Smooth muscle cell (in vitro differentiated cells): Measurements from ENCODE around the gene ANXA10. TPM values are rescaled to one million over a fixed set of nuclear protein-coding genes. Genes with fewer than 3 reads are reported as not detected.

ENCODE experiments used
- DNase-seq: peaks from one replicate; lab custom pipeline; 2025; ENCODE audit not compliant: unreplicated experiment; lab: John Stamatoyannopoulos, UW
- H2AFZ ChIP-seq: fragments of 200-600 bp; sonication (generic); 2 replicates; pipeline ENCODE4 v1.6.0; 2016; ENCODE audit warnings: antibody characterized with exemption, low read depth, mild to moderate bottlenecking
- H3F3A ChIP-seq: fragments of 200-600 bp; sonication (generic); 2 replicates; pipeline ENCODE4 v1.6.0; 2017; ENCODE audit warnings: antibody characterized with exemption, low read depth
- H3K27ac ChIP-seq: fragments of 200-600 bp; sonication (generic); 2 replicates; pipeline ENCODE4 v1.5.1; 2016; ENCODE audit warnings: low read depth, mild to moderate bottlenecking
- H3K27me3 ChIP-seq: fragments of 200-600 bp; sonication (generic); 2 replicates; pipeline ENCODE4 v1.6.1; 2016; ENCODE audit warnings: low read depth, mild to moderate bottlenecking
- H3K36me3 ChIP-seq: fragments of 200-600 bp; sonication (generic); 2 replicates; pipeline ENCODE4 v1.5.1; 2016; ENCODE audit warnings: low read depth
- H3K4me1 ChIP-seq: fragments of 200-600 bp; sonication (generic); 2 replicates; pipeline ENCODE4 v1.5.1; 2016; ENCODE audit warnings: low read depth
- H3K4me2 ChIP-seq: fragments of 200-600 bp; sonication (generic); 2 replicates; pipeline ENCODE4 v1.6.0; 2016; ENCODE audit warnings: mild to moderate bottlenecking
- H3K4me3 ChIP-seq: fragments of 200-600 bp; sonication (generic); 2 replicates; pipeline ENCODE4 v1.5.1; 2016; ENCODE audit warnings: mild to moderate bottlenecking
- H3K79me2 ChIP-seq: fragments of 200-600 bp; sonication (generic); 2 replicates; pipeline ENCODE4 v1.6.0; 2016; ENCODE audit warnings: low read depth, mild to moderate bottlenecking
- H3K9ac ChIP-seq: fragments of 200-600 bp; sonication (generic); 2 replicates; pipeline ENCODE4 v1.6.0; 2016; ENCODE audit warnings: low read depth
- H3K9me3 ChIP-seq: fragments of 200-600 bp; sonication (generic); replicated peaks from 2 replicates; pipeline ENCODE4 v1.5.1; 2016; ENCODE audit warnings: low read depth
- H4K20me1 ChIP-seq: fragments of 200-600 bp; sonication (generic); 2 replicates; pipeline ENCODE4 v1.6.0; 2016; ENCODE audit warnings: low read depth
- WGBS: methylation state at CpG from one replicate; pipeline ENCODE4 v1.1.7; 2016; ENCODE audit warnings: low lambda C conversion rate; 5-methylcytosine and 5-hydroxymethylcytosine counted together
- polyA plus RNA-seq: library from polyadenylated mRNA; unstranded; fragments of >200 nt; fragmentation: Nextera tagmentation; extraction: Ambion mirVana; gene quantifications from 2 replicates; pipeline ENCODE4 v1.2.1, GENCODE V29; 2016
- total RNA-seq: library from RNA; depleted of rRNA; stranded (reverse); fragments of >200 nt; gene quantifications from 2 replicates; pipeline ENCODE4 v1.2.3, GENCODE V29; 2014
- TF ChIP-seq, protein P1 (sequence below): fragments of 200-600 bp; sonication (generic); IDR thresholded peaks from 2 replicates; pipeline ENCODE4 v1.5.1; 2017; ENCODE audit warnings: borderline replicate concordance, mild to moderate bottlenecking, antibody characterized with exemption; ENCODE audit not compliant: insufficient read depth, poor library complexity, severe bottlenecking

The ANXA10 gene
- total and polyA plus RNA-seq, 2 experiments from 2014 or later, result not detected

DNA sequence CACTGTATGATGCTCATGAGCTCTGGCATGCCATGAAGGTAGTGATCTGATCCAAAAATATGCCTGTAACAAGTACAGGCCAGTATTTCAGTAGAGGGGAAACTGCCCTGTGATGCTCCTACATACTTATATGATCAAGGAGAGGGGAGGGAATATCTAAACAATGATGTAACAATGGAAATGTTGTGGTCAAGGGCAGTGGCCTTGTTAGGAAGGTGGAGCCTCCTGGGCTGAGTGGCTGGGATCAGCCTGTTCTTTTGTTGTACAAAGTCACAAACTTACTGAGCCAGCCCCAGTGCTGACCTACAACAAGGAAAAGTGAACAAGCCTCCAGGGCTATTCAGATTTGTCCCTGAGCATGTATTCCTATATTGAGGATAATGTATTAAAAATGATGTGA lies 70.3 kb downstream of the ANXA10 start:
- H3K27ac ChIP-seq, result no peak overlapping the region
- TF ChIP-seq, protein P1, sequence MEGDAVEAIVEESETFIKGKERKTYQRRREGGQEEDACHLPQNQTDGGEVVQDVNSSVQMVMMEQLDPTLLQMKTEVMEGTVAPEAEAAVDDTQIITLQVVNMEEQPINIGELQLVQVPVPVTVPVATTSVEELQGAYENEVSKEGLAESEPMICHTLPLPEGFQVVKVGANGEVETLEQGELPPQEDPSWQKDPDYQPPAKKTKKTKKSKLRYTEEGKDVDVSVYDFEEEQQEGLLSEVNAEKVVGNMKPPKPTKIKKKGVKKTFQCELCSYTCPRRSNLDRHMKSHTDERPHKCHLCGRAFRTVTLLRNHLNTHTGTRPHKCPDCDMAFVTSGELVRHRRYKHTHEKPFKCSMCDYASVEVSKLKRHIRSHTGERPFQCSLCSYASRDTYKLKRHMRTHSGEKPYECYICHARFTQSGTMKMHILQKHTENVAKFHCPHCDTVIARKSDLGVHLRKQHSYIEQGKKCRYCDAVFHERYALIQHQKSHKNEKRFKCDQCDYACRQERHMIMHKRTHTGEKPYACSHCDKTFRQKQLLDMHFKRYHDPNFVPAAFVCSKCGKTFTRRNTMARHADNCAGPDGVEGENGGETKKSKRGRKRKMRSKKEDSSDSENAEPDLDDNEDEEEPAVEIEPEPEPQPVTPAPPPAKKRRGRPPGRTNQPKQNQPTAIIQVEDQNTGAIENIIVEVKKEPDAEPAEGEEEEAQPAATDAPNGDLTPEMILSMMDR, result no peak
- no peak for DNase-seq

DNA sequence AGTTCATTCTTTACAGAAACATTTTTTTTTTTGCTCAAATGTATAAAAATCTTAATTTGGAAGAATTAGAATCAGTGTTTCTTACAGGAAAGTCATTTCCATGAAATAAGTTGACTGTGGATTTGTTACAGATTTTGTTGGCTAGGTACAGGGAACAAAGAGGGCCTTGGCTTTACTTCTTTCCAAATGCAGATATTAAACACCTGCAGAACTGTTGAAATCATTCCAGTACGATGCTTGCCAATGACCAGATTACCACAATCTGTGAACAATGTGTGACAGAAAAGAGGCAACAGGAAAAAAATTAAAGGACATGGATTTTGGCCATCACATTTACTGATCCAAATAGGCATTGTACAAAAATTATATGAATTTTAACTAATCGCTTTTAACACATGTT lies 70.8 kb downstream of the ANXA10 start:
- Histone ChIP-seq H3F3A (peaks cover 7% of the 10 kb centered on the region), H3K9ac (no peak overlapping the region), H3K4me1 (no peaks in the 10 kb centered on the region), H3K27ac (no peak overlapping the region), H3K4me2 (no peak overlapping the region), H3K4me3 (no peak overlapping the region), H4K20me1 (no peaks in the 10 kb centered on the region), H3K9me3 (no peaks in the 10 kb centered on the region), H3K27me3 (no peaks in the 10 kb centered on the region), H3K79me2 (no peaks in the 10 kb centered on the region), H3K36me3 (no peaks in the 10 kb centered on the region), H2AFZ (no peak overlapping the region)
- no peak for DNase-seq
- WGBS, result 85% methylated on average over 2 of the region's 2 CpGs
- TF ChIP-seq, protein P1, result no peak

More for the DNA sequence above, 70.3 kb downstream of the ANXA10 start:
- no peaks in the 10 kb centered on the region for H3K27me3 ChIP-seq
- H3K4me3 ChIP-seq, result no peak overlapping the region
- no peak overlapping the region for H3K9ac ChIP-seq
- no peaks in the 10 kb centered on the region for H3K4me1 ChIP-seq
- H3K4me2 ChIP-seq, result no peak overlapping the region
- no peaks in the 10 kb centered on the region for H3K79me2 ChIP-seq
- H3F3A ChIP-seq, result peaks cover 3% of the 10 kb centered on the region
- no peaks in the 10 kb centered on the region for H3K9me3 ChIP-seq
- no peak overlapping the region for H2AFZ ChIP-seq
- H3K36me3 ChIP-seq, result no peaks in the 10 kb centered on the region
- no peaks in the 10 kb centered on the region for H4K20me1 ChIP-seq

DNA sequence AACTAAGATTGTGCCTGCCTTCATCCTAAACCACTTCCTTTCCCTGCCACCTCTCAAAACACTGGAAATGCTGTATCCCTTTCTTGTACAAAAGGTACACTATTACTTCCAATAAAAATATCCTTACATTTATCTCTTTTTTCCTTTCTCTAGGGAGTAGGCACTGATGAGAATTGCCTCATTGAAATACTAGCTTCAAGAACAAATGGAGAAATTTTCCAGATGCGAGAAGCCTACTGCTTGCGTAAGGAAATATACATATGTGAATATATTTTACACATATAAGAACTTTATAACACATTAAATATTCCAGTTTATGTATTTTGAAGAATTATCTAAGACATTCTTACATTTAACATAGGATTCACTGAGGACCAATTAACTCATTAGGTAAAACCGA lies 71.7 kb downstream of the ANXA10 start:
- no peaks in the 10 kb centered on the region for H3K9me3 ChIP-seq
- H3K4me3 ChIP-seq, result no peak overlapping the region
- no peak overlapping the region for H3K27ac ChIP-seq
- WGBS, result 68% methylated on average over 3 of the region's 3 CpGs
- peaks cover 7% of the 10 kb centered on the region for H3F3A ChIP-seq
- H3K9ac ChIP-seq, result no peak overlapping the region
- DNase-seq, result no peak
- TF ChIP-seq, protein P1, result no peak
- no peak overlapping the region for H2AFZ ChIP-seq
- H3K79me2 ChIP-seq, result no peaks in the 10 kb centered on the region
- H3K4me2 ChIP-seq, result no peak overlapping the region
- no peaks in the 10 kb centered on the region for H3K36me3 ChIP-seq
- H3K27me3 ChIP-seq, result no peaks in the 10 kb centered on the region
- no peaks in the 10 kb centered on the region for H3K4me1 ChIP-seq
- H4K20me1 ChIP-seq, result no peaks in the 10 kb centered on the region

DNA sequence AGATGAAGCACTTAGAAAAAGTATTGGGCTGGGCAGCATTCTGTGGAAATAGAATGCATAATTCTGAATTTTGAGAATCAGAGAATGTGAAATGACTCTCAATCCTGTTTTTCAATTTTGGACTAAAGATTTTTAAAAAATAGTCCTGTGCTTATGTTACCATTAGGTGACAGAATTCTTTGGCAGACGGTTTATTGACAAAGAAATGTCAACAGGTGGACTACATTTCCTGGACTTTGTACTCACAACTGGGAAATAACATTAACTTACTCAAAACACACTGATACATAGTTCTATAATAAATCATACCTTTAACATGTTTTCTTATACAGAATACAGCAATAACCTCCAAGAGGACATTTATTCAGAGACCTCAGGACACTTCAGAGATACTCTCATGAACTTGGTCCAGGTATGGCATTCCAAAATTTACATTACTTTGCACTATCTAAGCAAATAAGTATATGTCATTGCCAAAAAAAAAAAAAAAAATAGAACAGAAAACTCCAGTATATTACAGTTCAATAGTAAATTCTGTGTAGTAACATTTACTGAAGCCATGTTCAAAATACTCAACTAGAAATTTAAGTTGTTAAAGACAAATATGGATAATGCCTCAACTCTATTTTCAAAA lies 72.7 kb downstream of the ANXA10 start:
- Histone ChIP-seq H3K4me1 (no peaks in the 10 kb centered on the region), H2AFZ (no peak overlapping the region), H3K36me3 (no peaks in the 10 kb centered on the region), H3K9ac (no peak overlapping the region), H3K4me3 (no peak overlapping the region), H3K4me2 (no peak overlapping the region), H4K20me1 (no peaks in the 10 kb centered on the region), H3K27ac (no peak overlapping the region), H3K9me3 (no peaks in the 10 kb centered on the region), H3F3A (peaks cover 7% of the 10 kb centered on the region), H3K79me2 (no peaks in the 10 kb centered on the region), H3K27me3 (no peaks in the 10 kb centered on the region)
- TF ChIP-seq, protein P1, result no peak
- DNase-seq, result no peak
- 91% methylated on average over 1 of the region's 1 CpG for WGBS
